Nephron (organoid): ENCODE results near the gene CBX2.

ENCODE experiments used
- H3K27ac Mint-ChIP-seq, 3 experiments: 2 replicates each; pipeline ENCODE4 v1.8.0; 2020; ENCODE audit warnings: mixed read lengths in 3 of 3, mild to moderate bottlenecking in 2 of 3, moderate library complexity in 1 of 3
- H3K27me3 Mint-ChIP-seq: 2 replicates; pipeline ENCODE4 v1.8.0; 2021; ENCODE audit warnings: low read depth, mild to moderate bottlenecking, moderate library complexity, mixed read lengths
- H3K36me3 Mint-ChIP-seq: 2 replicates; pipeline ENCODE4 v1.8.0; 2020; ENCODE audit warnings: low read depth, mixed read lengths
- H3K4me1 Mint-ChIP-seq: 2 replicates; pipeline ENCODE4 v1.8.0; 2020; ENCODE audit warnings: mixed read lengths
- H3K4me3 Mint-ChIP-seq, 3 experiments: 2 replicates each; pipeline ENCODE4 v1.8.0; 2020; ENCODE audit warnings: mild to moderate bottlenecking in 3 of 3, mixed read lengths in 3 of 3, moderate library complexity in 2 of 3
- H3K9me3 Mint-ChIP-seq: 2 replicates; pipeline ENCODE4 v1.8.0; 2020; ENCODE audit warnings: mixed read lengths
- CTCF ChIP-seq, 3 experiments: fragments of 200-600 bp; sonication (generic); IDR thresholded peaks; one replicate each; pipeline ENCODE4 v1.5.0; 2021; ENCODE audit warnings: antibody characterized with exemption in 3 of 3; ENCODE audit not compliant: unreplicated experiment in 3 of 3

Gene CBX2

GRCh38 chr17:79786930-79787643, 9.1 kb downstream of the CBX2 start:
- H3K9me3 Mint-ChIP-seq, result no peaks in the 10 kb centered on the region
- H3K27ac Mint-ChIP-seq, result no peak overlapping the region

GRCh38 chr17:79788455-79788854, 10.5 kb downstream of the CBX2 start:
- Mint-ChIP-seq H3K4me3 (peak overlapping the region in 1 of 3 experiments; percentile 10), H3K27ac (no peak overlapping the region), H3K9me3 (no peaks in the 10 kb centered on the region), H3K27me3 (peaks cover 73% of the 10 kb centered on the region), H3K4me1 (peaks cover 27% of the 10 kb centered on the region), H3K36me3 (peaks cover 11% of the 10 kb centered on the region)
- no peak for TF ChIP-seq CTCF (IDR thresholded peaks at IDR 0.05; ENCODE audit: unreplicated experiment in 3 of 3)

More at GRCh38 chr17:79786930-79787643, 9.1 kb downstream of the CBX2 start:
- H3K27me3 Mint-ChIP-seq, result peaks cover 61% of the 10 kb centered on the region
- H3K4me1 Mint-ChIP-seq, result peaks cover 25% of the 10 kb centered on the region
- H3K4me3 Mint-ChIP-seq, result no peak overlapping the region
- peaks cover 22% of the 10 kb centered on the region for H3K36me3 Mint-ChIP-seq
- no peak for TF ChIP-seq CTCF (IDR thresholded peaks at IDR 0.05; ENCODE audit: unreplicated experiment in 3 of 3)

- Mint-ChIP-seq H3K36me3 (peaks cover 8% of the 10 kb centered on the region), H3K9me3 (no peaks in the 10 kb centered on the region), H3K27me3 (peaks cover 76% of the 10 kb centered on the region), H3K4me3 (peak overlapping the region; percentile 52 to 75 (median 73)), H3K4me1 (peaks cover 33% of the 10 kb centered on the region), H3K27ac (no peak overlapping the region)
- TF ChIP-seq CTCF (IDR thresholded peaks at IDR 0.05; ENCODE audit: unreplicated experiment in 3 of 3), result no peak
Measured at GRCh38 chr17:79788989-79789942, 11.3 kb downstream of the CBX2 start.

GRCh38 chr17:79789943-79790804, 12.2 kb downstream of the CBX2 start:
- Mint-ChIP-seq H3K27ac (no peak overlapping the region), H3K9me3 (no peaks in the 10 kb centered on the region), H3K27me3 (peaks cover 80% of the 10 kb centered on the region), H3K4me1 (peaks cover 33% of the 10 kb centered on the region), H3K36me3 (peaks cover 3% of the 10 kb centered on the region), H3K4me3 (peak overlapping the region in 1 of 3 experiments; percentile 14)
- TF ChIP-seq CTCF (IDR thresholded peaks at IDR 0.05; ENCODE audit: unreplicated experiment in 3 of 3), result peak; percentile 74 to 92 (median 75)

- H3K4me3 Mint-ChIP-seq, result peak overlapping the region; percentile 31 to 56 (median 32)
- TF ChIP-seq CTCF (IDR thresholded peaks at IDR 0.05; ENCODE audit: unreplicated experiment in 3 of 3), result no peak
- no peaks in the 10 kb centered on the region for H3K9me3 Mint-ChIP-seq
- H3K4me1 Mint-ChIP-seq, result peaks cover 38% of the 10 kb centered on the region
- no peak overlapping the region for H3K27ac Mint-ChIP-seq
- H3K36me3 Mint-ChIP-seq, result no peaks in the 10 kb centered on the region
- peaks cover 85% of the 10 kb centered on the region for H3K27me3 Mint-ChIP-seq
Measured at GRCh38 chr17:79790805-79791734, 13.1 kb downstream of the CBX2 start.
